Measurements from ENCODE around the gene LRRC8D. TPM values are rescaled to one million over a fixed set of nuclear protein-coding genes. Genes with fewer than 3 reads are reported as not detected.
"Not testable (repeated sequence)": the region's sequence is repeated elsewhere in the genome, so short reads cannot be mapped to it uniquely, and the experiment has no call there.

The LRRC8D gene
- total RNA-seq, 1 donor from 2014 or later: 4.4 TPM

- H3K4me3 ChIP-seq: no peak overlapping the region
- no peaks in the 10 kb centered on the region for H3K27me3 ChIP-seq
- no peaks in the 10 kb centered on the region for H3K9me3 ChIP-seq
- DNase-seq (ENCODE audit: extremely low spot score in 2 of 2): no peak
- TF ChIP-seq, protein P1, sequence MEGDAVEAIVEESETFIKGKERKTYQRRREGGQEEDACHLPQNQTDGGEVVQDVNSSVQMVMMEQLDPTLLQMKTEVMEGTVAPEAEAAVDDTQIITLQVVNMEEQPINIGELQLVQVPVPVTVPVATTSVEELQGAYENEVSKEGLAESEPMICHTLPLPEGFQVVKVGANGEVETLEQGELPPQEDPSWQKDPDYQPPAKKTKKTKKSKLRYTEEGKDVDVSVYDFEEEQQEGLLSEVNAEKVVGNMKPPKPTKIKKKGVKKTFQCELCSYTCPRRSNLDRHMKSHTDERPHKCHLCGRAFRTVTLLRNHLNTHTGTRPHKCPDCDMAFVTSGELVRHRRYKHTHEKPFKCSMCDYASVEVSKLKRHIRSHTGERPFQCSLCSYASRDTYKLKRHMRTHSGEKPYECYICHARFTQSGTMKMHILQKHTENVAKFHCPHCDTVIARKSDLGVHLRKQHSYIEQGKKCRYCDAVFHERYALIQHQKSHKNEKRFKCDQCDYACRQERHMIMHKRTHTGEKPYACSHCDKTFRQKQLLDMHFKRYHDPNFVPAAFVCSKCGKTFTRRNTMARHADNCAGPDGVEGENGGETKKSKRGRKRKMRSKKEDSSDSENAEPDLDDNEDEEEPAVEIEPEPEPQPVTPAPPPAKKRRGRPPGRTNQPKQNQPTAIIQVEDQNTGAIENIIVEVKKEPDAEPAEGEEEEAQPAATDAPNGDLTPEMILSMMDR (IDR thresholded peaks at IDR 0.05): no peak
- no peak for TF ChIP-seq POLR2AphosphoS5 (IDR thresholded peaks at IDR 0.05; ENCODE audit: insufficient read depth in 1 of 2, low read depth in 1 of 2)
- no peak for TF ChIP-seq POLR2A (IDR thresholded peaks at IDR 0.05)
- intact Hi-C loops (cut with DNase I): no loop called here
- peaks cover 10% of the 10 kb centered on the region for H3K4me1 ChIP-seq
- no peaks in the 10 kb centered on the region for H3K36me3 ChIP-seq
- no peak overlapping the region for H3K27ac ChIP-seq
Observed at GRCh38 chr1:89918127-89918793, 97.4 kb downstream of the LRRC8D start.

GRCh38 chr1:89918794-89919155, 97.9 kb downstream of the LRRC8D start:
- TF ChIP-seq, protein P1 (IDR thresholded peaks at IDR 0.05): no peak
- no peak for TF ChIP-seq POLR2A (IDR thresholded peaks at IDR 0.05)
- TF ChIP-seq POLR2AphosphoS5 (IDR thresholded peaks at IDR 0.05; ENCODE audit: insufficient read depth in 1 of 2, low read depth in 1 of 2): no peak
- Histone ChIP-seq H3K9me3 (no peaks in the 10 kb centered on the region), H3K27ac (no peak overlapping the region), H3K4me3 (no peak overlapping the region), H3K27me3 (no peaks in the 10 kb centered on the region), H3K4me1 (peaks cover 10% of the 10 kb centered on the region), H3K36me3 (no peaks in the 10 kb centered on the region)
- intact Hi-C loops (cut with DNase I): no loop called here
- DNase-seq (ENCODE audit: extremely low spot score in 2 of 2): peak in 1 of 2 donors; percentile 11

DNA sequence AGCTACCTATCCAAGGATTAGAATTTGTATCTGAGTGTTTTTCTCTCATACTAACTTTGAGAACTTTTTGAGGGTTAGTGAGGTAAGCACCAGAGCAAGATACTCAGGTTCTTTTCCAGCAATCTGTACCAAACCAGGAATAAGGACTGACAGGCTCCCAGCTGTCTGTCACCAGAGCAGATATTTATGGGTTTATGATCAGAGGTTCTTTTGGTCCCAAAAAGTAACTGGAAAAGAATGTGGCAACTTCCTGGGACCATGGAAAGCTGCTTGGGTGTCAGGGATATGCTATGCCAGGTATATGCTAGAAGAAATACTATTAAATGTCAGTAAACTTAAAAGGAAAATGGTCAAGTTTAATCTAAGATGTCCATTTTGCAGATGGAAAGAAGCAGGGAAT, 98.3 kb downstream of the LRRC8D start:
- Histone ChIP-seq H3K4me1 (peaks cover 10% of the 10 kb centered on the region), H3K9me3 (no peaks in the 10 kb centered on the region), H3K27me3 (no peaks in the 10 kb centered on the region), H3K36me3 (no peaks in the 10 kb centered on the region), H3K4me3 (no peak overlapping the region), H3K27ac (no peak overlapping the region)
- DNase-seq (ENCODE audit: extremely low spot score in 2 of 2): peak in 1 of 2 donors; percentile 6
- TF ChIP-seq POLR2A (IDR thresholded peaks at IDR 0.05) (no peak), POLR2AphosphoS5 (IDR thresholded peaks at IDR 0.05; ENCODE audit: insufficient read depth in 1 of 2, low read depth in 1 of 2) (no peak)
- TF ChIP-seq, protein P1 (IDR thresholded peaks at IDR 0.05): no peak
- intact Hi-C loops (cut with DNase I): no loop called here

DNA sequence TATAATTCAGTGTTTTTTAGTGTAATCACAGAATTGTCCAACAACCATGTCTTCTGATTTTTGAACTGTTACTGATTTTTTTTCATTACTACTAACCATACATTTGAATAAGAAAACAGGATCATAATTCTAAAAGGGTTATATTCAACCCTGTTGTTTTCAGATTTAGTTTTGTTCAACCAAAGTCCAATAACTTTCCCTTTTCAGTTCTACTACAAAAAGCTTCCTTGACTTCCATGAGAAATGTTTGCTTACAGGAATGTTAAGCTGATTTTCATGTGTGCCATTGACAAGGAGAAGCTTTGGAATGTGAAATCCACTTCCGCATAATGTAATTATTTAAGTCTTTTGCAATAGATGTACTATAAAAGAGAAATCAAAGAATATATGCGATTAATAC, 102.1 kb downstream of the LRRC8D start:
- TF ChIP-seq, protein P1 (IDR thresholded peaks at IDR 0.05): no peak
- TF ChIP-seq POLR2AphosphoS5 (IDR thresholded peaks at IDR 0.05; ENCODE audit: insufficient read depth in 1 of 2, low read depth in 1 of 2) (no peak), POLR2A (IDR thresholded peaks at IDR 0.05) (no peak)
- no peaks in the 10 kb centered on the region for H3K9me3 ChIP-seq
- H3K36me3 ChIP-seq: no peaks in the 10 kb centered on the region
- no peak overlapping the region for H3K4me3 ChIP-seq
- intact Hi-C loops (cut with DNase I): no loop called here
- peaks cover 10% of the 10 kb centered on the region for H3K4me1 ChIP-seq
- H3K27ac ChIP-seq: no peak overlapping the region
- H3K27me3 ChIP-seq: no peaks in the 10 kb centered on the region
- DNase-seq (ENCODE audit: extremely low spot score in 2 of 2): no peak

GRCh38 chr1:89923517-89923916, 102.7 kb downstream of the LRRC8D start:
- Histone ChIP-seq H3K9me3 (no peaks in the 10 kb centered on the region), H3K4me1 (peaks cover 10% of the 10 kb centered on the region), H3K27me3 (no peaks in the 10 kb centered on the region), H3K4me3 (no peak overlapping the region), H3K36me3 (no peaks in the 10 kb centered on the region), H3K27ac (no peak overlapping the region)
- DNase-seq (ENCODE audit: extremely low spot score in 2 of 2): no peak
- TF ChIP-seq POLR2A (IDR thresholded peaks at IDR 0.05): no peak
- intact Hi-C loops (cut with DNase I): no loop called here

- H3K9me3 ChIP-seq; H3K27ac ChIP-seq; DNase-seq (ENCODE audit: extremely low spot score in 2 of 2); H3K4me3 ChIP-seq; intact Hi-C loops (cut with DNase I); H3K4me1 ChIP-seq; H3K36me3 ChIP-seq; H3K27me3 ChIP-seq: not testable (repeated sequence)
Observed at GRCh38 chr1:89924075-89924474, 103.2 kb downstream of the LRRC8D start.
